T-cell (primary cell): Measurements from ENCODE around the gene PBX4. TPM values are rescaled to one million over a fixed set of nuclear protein-coding genes. Genes with fewer than 3 reads are reported as not detected.

ENCODE experiments used
- ATAC-seq, 4 experiments: fragments of 200-7000 bp in 3 of 4; fragments of 150-1000 bp in 1 of 4; cut with Tn5 transposase; replicated peaks in 1 of 4; 1 replicate in 3 of 4; 2 replicates in 1 of 4; pipeline ENCODE4 v1.10.0; 2021; ENCODE audit warnings: moderate library complexity in 3 of 4, mild to moderate bottlenecking in 2 of 4, moderate number of reproducible peaks in 1 of 4
- CTCF ChIA-PET, 2 donors: fragments of 300-600 bp; sonication (Branson Sonifier 250); formaldehyde crosslinking; loops; one replicate each; lab custom pipeline; 2022; ENCODE audit warnings: antibody characterized with exemption in 2 of 2; lab: Charles Lee
- POLR2A ChIA-PET, 2 donors: fragments of 300-600 bp; sonication (Branson Sonifier 250); formaldehyde crosslinking; loops; one replicate each; lab custom pipeline; 2022; ENCODE audit warnings: antibody characterized with exemption in 2 of 2; lab: Charles Lee
- DNase-seq, 35 experiments: peaks; one replicate each; pipeline versions ENCODE4 v3.0.0 to v3.0.0-alpha.2; 2013 to 2023
- H3K27ac ChIP-seq: one replicate; pipeline ENCODE4 v1.5.1; 2013; ENCODE audit warnings: low read length
- H3K27me3 ChIP-seq, 2 experiments: replicated peaks in 1 of 2; 1 replicate in 1 of 2; 2 replicates in 1 of 2; pipeline versions ENCODE4 v1.6.1 to v1.7.0; 2013; ENCODE audit warnings: low read length in 1 of 2, mixed read lengths in 1 of 2; ENCODE audit not compliant: control insufficient read depth in 2 of 2, insufficient read depth in 2 of 2; ENCODE audit errors: extremely low read depth in 1 of 2
- H3K36me3 ChIP-seq, 2 donors: 1 replicate in 1 of 2; 2 replicates in 1 of 2; pipeline versions ENCODE4 v1.6.1 to v1.7.0; 2013; ENCODE audit warnings: low read length in 1 of 2; ENCODE audit not compliant: control insufficient read depth in 2 of 2, insufficient read depth in 1 of 2; ENCODE audit errors: extremely low read depth in 1 of 2
- H3K4me1 ChIP-seq, 2 experiments: 1 replicate in 1 of 2; 2 replicates in 1 of 2; pipeline versions ENCODE4 v1.6.1 to v1.7.0; 2013; ENCODE audit warnings: low read length in 2 of 2, mixed read lengths in 1 of 2; ENCODE audit not compliant: insufficient read depth in 2 of 2, control insufficient read depth in 1 of 2; ENCODE audit errors: extremely low read depth in 1 of 2
- H3K4me3 ChIP-seq, 2 donors: 1 replicate in 1 of 2; 2 replicates in 1 of 2; pipeline versions ENCODE4 v1.5.1 to v1.7.0; 2013; ENCODE audit warnings: mild to moderate bottlenecking in 2 of 2, low read length in 1 of 2, moderate library complexity in 1 of 2; ENCODE audit not compliant: control insufficient read depth in 1 of 2; ENCODE audit errors: extremely low read depth in 1 of 2
- H3K9me3 ChIP-seq: 2 replicates; pipeline ENCODE4 v1.7.0; 2013
- H3K27ac Mint-ChIP-seq, 2 donors: one replicate each; pipeline ENCODE4 v1.8.0; 2020 to 2021; ENCODE audit warnings: mild to moderate bottlenecking in 2 of 2, mixed read lengths in 2 of 2
- H3K27me3 Mint-ChIP-seq, 2 donors: one replicate each; pipeline ENCODE4 v1.8.0; 2021 to 2022; ENCODE audit warnings: mixed read lengths in 2 of 2
- H3K36me3 Mint-ChIP-seq: one replicate; pipeline ENCODE4 v1.8.0; 2021; ENCODE audit warnings: mixed read lengths
- H3K4me1 Mint-ChIP-seq, 3 donors: one replicate each; pipeline ENCODE4 v1.8.0; 2020 to 2022; ENCODE audit warnings: mixed read lengths in 3 of 3, mild to moderate bottlenecking in 1 of 3
- H3K4me3 Mint-ChIP-seq, 3 donors: one replicate each; pipeline ENCODE4 v1.8.0; 2020 to 2022; ENCODE audit warnings: mild to moderate bottlenecking in 3 of 3, mixed read lengths in 3 of 3, moderate library complexity in 3 of 3
- H3K9me3 Mint-ChIP-seq, 3 donors: one replicate each; pipeline ENCODE4 v1.8.0; 2020 to 2022; ENCODE audit warnings: mixed read lengths in 3 of 3
- WGBS: methylation state at CpG from one replicate; pipeline ENCODE4 v1.1.5; 2013; ENCODE audit warnings: missing lambda C conversion rate; ENCODE audit not compliant: insufficient coverage; 5-methylcytosine and 5-hydroxymethylcytosine counted together
- total RNA-seq, 35 experiments: library from RNA in 6 of 35; stranded (reverse) in 6 of 35; fragments of 120-200 nt in 1 of 35; gene quantifications; one replicate each; pipeline versions ENCODE4 v1.2.1 to v1.2.4 and lab custom pipeline; 2013 to 2026

PBX4 gene
- total RNA-seq, 5 donors from 2014 or later (not counting 1 experiment from before 2014, with no cell fraction given): 40.9 to 48.3 (median 42.7) TPM

DNA sequence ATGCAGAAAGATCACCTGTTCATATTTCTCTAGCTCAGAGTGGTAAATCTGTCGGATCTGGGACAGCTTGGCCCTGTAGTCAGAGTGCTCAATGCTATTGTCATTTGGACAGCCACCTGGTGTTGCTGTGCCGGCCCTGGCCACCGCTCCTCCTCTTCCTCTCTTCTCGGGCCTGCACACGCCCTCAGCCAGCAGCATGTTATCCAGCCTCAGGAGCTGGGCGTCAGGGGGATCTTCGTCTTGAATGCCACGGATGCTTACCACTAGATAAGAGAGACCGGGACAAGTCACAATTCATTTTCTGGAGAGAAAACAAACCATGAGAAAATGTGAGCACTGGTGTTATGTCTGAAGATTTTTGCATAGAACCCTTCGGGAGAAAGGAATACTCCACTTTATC lies 47.9 kb downstream of the PBX4 start:
- H3K4me1 Mint-ChIP-seq: peaks cover 0 to 2% (median 2%) of the 10 kb centered on the region in 3 donors
- Histone ChIP-seq H3K36me3 (peaks cover 9 to 29% of the 10 kb centered on the region in 2 donors), H3K9me3 (no peaks in the 10 kb centered on the region), H3K27me3 (no peaks in the 10 kb centered on the region), H3K4me3 (no peak overlapping the region), H3K27ac (no peak overlapping the region), H3K4me1 (no peaks in the 10 kb centered on the region)
- ChIA-PET CTCF (no interaction called here), POLR2A (no interaction called here)
- H3K27me3 Mint-ChIP-seq: no peaks in the 10 kb centered on the region
- H3K4me3 Mint-ChIP-seq: no peak overlapping the region
- no peaks in the 10 kb centered on the region for H3K9me3 Mint-ChIP-seq
- peaks cover 29% of the 10 kb centered on the region for H3K36me3 Mint-ChIP-seq
- no peak for ATAC-seq
- 95% methylated on average over 9 of the region's 10 CpGs for WGBS
- no peak for DNase-seq
- H3K27ac Mint-ChIP-seq: no peak overlapping the region

DNA sequence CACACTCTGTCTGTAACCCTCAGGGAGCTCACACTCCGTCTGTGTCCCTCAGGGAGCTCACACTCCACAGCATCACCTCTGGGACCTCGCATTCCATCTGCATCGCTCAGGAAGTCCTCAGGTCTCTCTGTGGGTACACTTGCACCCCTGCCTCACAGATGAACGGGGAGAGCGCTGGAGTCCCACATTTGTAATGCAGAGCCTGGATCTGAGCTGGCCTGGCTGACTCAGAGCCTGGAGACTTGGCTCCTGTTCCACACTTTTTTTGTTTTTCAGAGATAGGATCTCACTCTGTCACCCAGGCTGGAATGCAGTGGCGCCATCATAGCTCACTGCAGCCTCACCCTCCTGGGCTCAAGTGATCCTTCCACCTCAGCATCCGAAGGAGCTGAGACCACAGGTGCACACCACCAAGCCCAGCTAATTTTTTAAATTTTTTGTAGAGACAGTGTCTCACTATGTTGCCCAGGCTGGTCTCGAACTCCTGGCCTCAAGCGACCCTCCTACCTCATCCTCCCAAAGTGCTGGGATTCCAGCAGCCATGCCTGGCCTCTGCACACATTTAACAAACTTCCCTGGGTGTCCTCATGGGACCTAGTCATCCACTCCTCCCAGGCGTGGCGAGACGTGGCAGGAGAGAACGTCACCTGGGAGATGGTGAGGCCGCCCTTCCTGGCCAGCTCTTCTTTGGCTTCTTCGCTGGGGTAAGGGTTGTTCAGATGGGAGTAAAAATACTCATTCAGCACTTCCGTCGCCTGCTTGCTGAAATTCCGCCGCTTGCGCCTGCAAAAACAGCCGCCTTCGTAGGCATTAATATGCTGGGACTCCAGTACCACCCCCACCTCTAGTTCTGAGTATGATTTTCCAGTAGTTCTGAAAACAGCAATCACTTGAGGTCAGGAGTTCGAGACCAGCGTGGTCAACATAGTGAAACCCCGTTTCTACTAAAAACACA lies 49.4 kb downstream of the PBX4 start:
- H3K27ac ChIP-seq: no peak overlapping the region
- Mint-ChIP-seq H3K4me3 (no peak overlapping the region), H3K27ac (peak overlapping the region in 1 of 2 donors; percentile 34), H3K36me3 (peaks cover 43% of the 10 kb centered on the region), H3K9me3 (no peaks in the 10 kb centered on the region), H3K27me3 (no peaks in the 10 kb centered on the region), H3K4me1 (peaks cover 0 to 2% (median 0%) of the 10 kb centered on the region in 3 donors)
- H3K9me3 ChIP-seq: no peaks in the 10 kb centered on the region
- POLR2A ChIA-PET: interaction anchor here in 1 of 2 donors (0.7 kb wide), 1 partner anchor 100 kb away, joined by 3 read pairs; the partner anchor contains the start of gene ZNF101
- no peaks in the 10 kb centered on the region for H3K27me3 ChIP-seq
- H3K4me3 ChIP-seq: no peak overlapping the region
- DNase-seq (no peak), ATAC-seq (no peak)
- 91% methylated on average over 13 of the region's 25 CpGs for WGBS
- CTCF ChIA-PET: interaction anchor here (0.6 to 0.9 kb wide), 2 partner anchors 37 to 404 kb away, joined by 3 to 7 read pairs; no protein-coding TSS in a partner anchor
- no peaks in the 10 kb centered on the region for H3K4me1 ChIP-seq
- peaks cover 9 to 39% of the 10 kb centered on the region in 2 donors for H3K36me3 ChIP-seq

GRCh38 chr19:19567391-19567790 lies 51.1 kb downstream of the PBX4 start:
- Histone ChIP-seq H3K9me3 (no peaks in the 10 kb centered on the region), H3K36me3 (peaks cover 12 to 39% of the 10 kb centered on the region in 2 donors), H3K4me3 (no peak overlapping the region), H3K4me1 (peaks cover 0 to 7% of the 10 kb centered on the region in 2 experiments), H3K27me3 (no peaks in the 10 kb centered on the region), H3K27ac (no peak overlapping the region)
- WGBS: 80% methylated on average over 3 of the region's 3 CpGs
- Mint-ChIP-seq H3K4me3 (no peak overlapping the region), H3K36me3 (peaks cover 40% of the 10 kb centered on the region), H3K4me1 (peaks cover 2 to 3% (median 3%) of the 10 kb centered on the region in 3 donors), H3K9me3 (no peaks in the 10 kb centered on the region), H3K27me3 (no peaks in the 10 kb centered on the region), H3K27ac (peak overlapping the region in 1 of 2 donors; percentile 64)
- CTCF ChIA-PET: no interaction called here
- DNase-seq: no peak
- POLR2A ChIA-PET: no interaction called here
- ATAC-seq: no peak

- ChIA-PET CTCF (interaction anchor here in 1 of 2 donors (0.6 kb wide), 1 partner anchor 12 kb away, joined by 5 read pairs; no protein-coding TSS in a partner anchor), POLR2A (no interaction called here)
- no peak for DNase-seq
Observed at GRCh38 chr19:19566306-19566705, 52.2 kb downstream of the PBX4 start.

GRCh38 chr19:19563348-19563848 lies 55.1 kb downstream of the PBX4 start:
- ATAC-seq: peak in 1 of 4 experiments; percentile 12
- H3K4me1 Mint-ChIP-seq: peaks cover 21 to 26% (median 23%) of the 10 kb centered on the region in 3 donors
- peaks cover 36% of the 10 kb centered on the region for H3K36me3 Mint-ChIP-seq
- peak overlapping the region in 1 of 2 donors; percentile 52 for H3K27ac Mint-ChIP-seq
- H3K36me3 ChIP-seq: peaks cover 5 to 29% of the 10 kb centered on the region in 2 donors
- ChIA-PET CTCF (no interaction called here), POLR2A (no interaction called here)
- no peak overlapping the region for H3K4me3 ChIP-seq
- no peak overlapping the region for H3K4me3 Mint-ChIP-seq
- no peak overlapping the region for H3K27ac ChIP-seq
- peaks cover 7 to 19% of the 10 kb centered on the region in 2 experiments for H3K4me1 ChIP-seq
- no peaks in the 10 kb centered on the region for H3K27me3 ChIP-seq
- no peaks in the 10 kb centered on the region for H3K9me3 ChIP-seq
- no peaks in the 10 kb centered on the region for H3K27me3 Mint-ChIP-seq
- DNase-seq: no peak
- 100% methylated on average over 7 of the region's 17 CpGs for WGBS
- H3K9me3 Mint-ChIP-seq: no peaks in the 10 kb centered on the region

More at GRCh38 chr19:19566306-19566705, 52.2 kb downstream of the PBX4 start:
- H3K27ac Mint-ChIP-seq: no peak overlapping the region
- H3K4me3 ChIP-seq: no peak overlapping the region
- peaks cover 51% of the 10 kb centered on the region for H3K36me3 Mint-ChIP-seq
- H3K36me3 ChIP-seq: peaks cover 12 to 48% of the 10 kb centered on the region in 2 donors
- H3K9me3 ChIP-seq: no peaks in the 10 kb centered on the region
- no peaks in the 10 kb centered on the region for H3K9me3 Mint-ChIP-seq
- 83% methylated on average over 2 of the region's 7 CpGs for WGBS
- H3K4me3 Mint-ChIP-seq: no peak overlapping the region
- no peaks in the 10 kb centered on the region for H3K27me3 ChIP-seq
- peaks cover 0 to 7% of the 10 kb centered on the region in 2 experiments for H3K4me1 ChIP-seq
- peaks cover 3 to 6% (median 5%) of the 10 kb centered on the region in 3 donors for H3K4me1 Mint-ChIP-seq
- no peak overlapping the region for H3K27ac ChIP-seq
- H3K27me3 Mint-ChIP-seq: no peaks in the 10 kb centered on the region
- no peak for ATAC-seq

- Mint-ChIP-seq H3K9me3 (no peaks in the 10 kb centered on the region), H3K27ac (peak overlapping the region in 1 of 2 donors; percentile 52), H3K36me3 (peaks cover 35% of the 10 kb centered on the region), H3K4me3 (no peak overlapping the region), H3K27me3 (no peaks in the 10 kb centered on the region), H3K4me1 (peaks cover 21 to 27% (median 23%) of the 10 kb centered on the region in 3 donors)
- DNase-seq (peak in 30 of 35 experiments; percentile 18 to 62 (median 34)), ATAC-seq (peak; percentile 80 to 87 (median 82))
- H3K9me3 ChIP-seq: no peaks in the 10 kb centered on the region
- 98% methylated on average over 5 of the region's 17 CpGs for WGBS
- POLR2A ChIA-PET: no interaction called here
- H3K36me3 ChIP-seq: peaks cover 5 to 27% of the 10 kb centered on the region in 2 donors
- no peak overlapping the region for H3K27ac ChIP-seq
- H3K4me3 ChIP-seq: no peak overlapping the region
- CTCF ChIA-PET: no interaction called here
- H3K4me1 ChIP-seq: peaks cover 7 to 19% of the 10 kb centered on the region in 2 experiments
- H3K27me3 ChIP-seq: no peaks in the 10 kb centered on the region
Observed at GRCh38 chr19:19562665-19563347, 55.7 kb downstream of the PBX4 start.
